K562 (cell line): ENCODE measurements around the gene CNTN5.

Experiments
- CTCF ChIP-seq, 3 experiments: IDR thresholded peaks in 2 of 3; conservative IDR thresholded peaks in 1 of 3; 2 replicates each; pipeline ENCODE4 v1.5.1; 2011 to 2012; ENCODE audit warnings: low read length in 3 of 3, mild to moderate bottlenecking in 3 of 3, control low read depth in 2 of 3, improper control_type of control experiment in 1 of 3, inconsistent platforms in 1 of 3, low read depth in 1 of 3, mixed read lengths in 1 of 3, moderate library complexity in 1 of 3; ENCODE audit not compliant: insufficient read depth in 2 of 3
- ELF4 ChIP-seq: fragments of 450-650 bp; formaldehyde crosslinking; IDR thresholded peaks from 2 replicates; pipeline ENCODE4 v1.4.0; 2022; ENCODE audit warnings: missing genetic modification characterization
- MAX ChIP-seq: sonication (generic); formaldehyde crosslinking; IDR thresholded peaks from 2 replicates; pipeline ENCODE4 v1.9.0; 2022; ENCODE audit warnings: mild to moderate bottlenecking, missing genetic modification reagents
- NR2C2 ChIP-seq, 2 experiments: fragments of 200-800 bp in 1 of 2; sonication (Bioruptor generic) in 1 of 2; sonication (generic) in 1 of 2; formaldehyde crosslinking in 1 of 2; IDR thresholded peaks; 2 replicates each; pipeline versions ENCODE4 v1.6.1 to v1.8.0; 2016 to 2022; ENCODE audit warnings: mild to moderate bottlenecking in 1 of 2, missing compliant biosample characterization in 1 of 2, missing genetic modification characterization in 1 of 2, missing genetic modification reagents in 1 of 2
- PHF8 ChIP-seq: fragments of 200-600 bp; sonication (generic); IDR thresholded peaks from 2 replicates; pipeline ENCODE4 v1.6.1; 2012; ENCODE audit warnings: mixed run types, mild to moderate bottlenecking, inconsistent platforms, low read length, moderate library complexity, borderline replicate concordance

DNA sequence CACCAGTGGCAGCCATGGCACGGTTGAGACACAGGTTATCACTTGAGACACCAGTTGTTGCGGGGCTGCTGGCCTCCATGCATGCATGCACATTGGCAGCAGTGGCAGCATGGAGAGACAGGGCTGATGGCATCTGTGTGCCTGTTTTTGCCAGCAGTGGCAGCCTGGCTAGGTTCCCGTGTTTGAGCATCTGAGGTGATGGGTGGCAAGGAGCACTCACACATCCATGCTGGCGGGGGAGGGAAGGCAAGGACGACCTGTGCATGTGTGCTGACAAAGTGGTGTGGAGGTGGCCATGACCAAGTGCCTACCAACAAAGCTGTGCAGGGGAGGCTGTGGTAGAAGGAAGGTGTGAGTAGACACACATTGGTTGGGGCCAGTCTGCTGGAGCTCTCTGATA, 133.5 kb downstream of the CNTN5 start:
- TF ChIP-seq NR2C2 (CRISPR knock-in tag; IDR thresholded peaks at IDR 0.05) (no peak), NR2C2 (tag; IDR thresholded peaks at IDR 0.05) (no peak), MAX (CRISPR knock-in tag) (no peak), PHF8 (no peak), ELF4 (CRISPR knock-in tag) (no peak), CTCF (IDR thresholded peaks at IDR 0.05 in 2 of 3, conservative IDR thresholded peaks at IDR 0.05 in 1 of 3; ENCODE audit: insufficient read depth in 2 of 3, low read depth in 1 of 3, low read length in 3 of 3) (no peak)
